ENCODE data around the gene KIRREL2. TPM values are rescaled to one million over a fixed set of nuclear protein-coding genes. Genes with fewer than 3 reads are reported as not detected.
A peak's percentile ranks its signal among the peaks of the same experiment; 100 is the strongest.

The KIRREL2 gene
- total RNA-seq, 4 donors from 2014 or later: 1.7 TPM; not detected in 3

GRCh38 chr19:35874392-35874930 is 17.8 kb downstream of the KIRREL2 start:
- H3K9me3 ChIP-seq: no peaks in the 10 kb centered on the region

DNA sequence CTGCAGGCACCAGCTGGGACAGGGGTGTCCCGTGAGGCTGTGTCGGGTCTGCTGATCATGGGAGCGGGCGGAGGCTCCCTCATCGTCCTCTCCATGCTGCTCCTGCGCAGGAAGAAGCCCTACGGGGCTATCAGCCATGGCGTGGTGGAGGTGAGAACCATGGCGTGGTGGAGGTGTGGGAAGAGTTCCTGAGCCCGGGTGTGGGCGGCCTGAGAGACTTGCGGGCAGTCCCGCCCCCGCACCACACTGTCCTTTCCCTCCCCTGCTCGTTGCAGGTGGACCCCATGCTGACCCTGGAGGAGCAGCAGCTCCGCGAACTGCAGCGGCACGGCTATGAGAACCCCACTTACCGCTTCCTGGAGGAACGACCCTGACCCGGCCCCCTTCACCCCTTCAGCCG is 22.4 kb downstream of the KIRREL2 start:
- H3K9me3 ChIP-seq: no peaks in the 10 kb centered on the region
- no peaks in the 10 kb centered on the region for H3K36me3 ChIP-seq
- no peak overlapping the region for H3K4me3 ChIP-seq
- DNase-seq: no peak
- no peak overlapping the region for H3K27ac ChIP-seq
- no peaks in the 10 kb centered on the region for H3K27me3 ChIP-seq
- no peaks in the 10 kb centered on the region for H3K4me1 ChIP-seq
- no peak for TF ChIP-seq POLR2A (IDR thresholded peaks at IDR 0.05)
- TF ChIP-seq, protein P1, sequence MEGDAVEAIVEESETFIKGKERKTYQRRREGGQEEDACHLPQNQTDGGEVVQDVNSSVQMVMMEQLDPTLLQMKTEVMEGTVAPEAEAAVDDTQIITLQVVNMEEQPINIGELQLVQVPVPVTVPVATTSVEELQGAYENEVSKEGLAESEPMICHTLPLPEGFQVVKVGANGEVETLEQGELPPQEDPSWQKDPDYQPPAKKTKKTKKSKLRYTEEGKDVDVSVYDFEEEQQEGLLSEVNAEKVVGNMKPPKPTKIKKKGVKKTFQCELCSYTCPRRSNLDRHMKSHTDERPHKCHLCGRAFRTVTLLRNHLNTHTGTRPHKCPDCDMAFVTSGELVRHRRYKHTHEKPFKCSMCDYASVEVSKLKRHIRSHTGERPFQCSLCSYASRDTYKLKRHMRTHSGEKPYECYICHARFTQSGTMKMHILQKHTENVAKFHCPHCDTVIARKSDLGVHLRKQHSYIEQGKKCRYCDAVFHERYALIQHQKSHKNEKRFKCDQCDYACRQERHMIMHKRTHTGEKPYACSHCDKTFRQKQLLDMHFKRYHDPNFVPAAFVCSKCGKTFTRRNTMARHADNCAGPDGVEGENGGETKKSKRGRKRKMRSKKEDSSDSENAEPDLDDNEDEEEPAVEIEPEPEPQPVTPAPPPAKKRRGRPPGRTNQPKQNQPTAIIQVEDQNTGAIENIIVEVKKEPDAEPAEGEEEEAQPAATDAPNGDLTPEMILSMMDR (IDR thresholded peaks at IDR 0.05): no peak

More at GRCh38 chr19:35874392-35874930, 17.8 kb downstream of the KIRREL2 start:
- Histone ChIP-seq H3K27ac (no peak overlapping the region), H3K36me3 (no peaks in the 10 kb centered on the region), H3K27me3 (no peaks in the 10 kb centered on the region), H3K4me1 (peaks cover 0 to 6% (median 5%) of the 10 kb centered on the region in 4 donors), H3K4me3 (no peak overlapping the region)
- TF ChIP-seq POLR2A (IDR thresholded peaks at IDR 0.05): no peak
- no peak for DNase-seq

GRCh38 chr19:35879770-35880317 is 23.1 kb downstream of the KIRREL2 start:
- peak; percentile 56 to 91 (median 88) for DNase-seq
- TF ChIP-seq, protein P1 (IDR thresholded peaks at IDR 0.05): no peak
- no peak for TF ChIP-seq POLR2A (IDR thresholded peaks at IDR 0.05)
- Histone ChIP-seq H3K4me3 (no peak overlapping the region), H3K36me3 (no peaks in the 10 kb centered on the region), H3K27ac (no peak overlapping the region), H3K9me3 (no peaks in the 10 kb centered on the region), H3K27me3 (no peaks in the 10 kb centered on the region), H3K4me1 (no peaks in the 10 kb centered on the region)

- H3K27me3 ChIP-seq: no peaks in the 10 kb centered on the region
- no peak for TF ChIP-seq POLR2A (IDR thresholded peaks at IDR 0.05)
- TF ChIP-seq, protein P1 (IDR thresholded peaks at IDR 0.05): peak; percentile 27 to 72 (median 61)
- DNase-seq: no peak
- no peak overlapping the region for H3K27ac ChIP-seq
- no peaks in the 10 kb centered on the region for H3K9me3 ChIP-seq
- peaks cover 0 to 2% (median 0%) of the 10 kb centered on the region in 3 donors for H3K36me3 ChIP-seq
- H3K4me3 ChIP-seq: no peak overlapping the region
- no peaks in the 10 kb centered on the region for H3K4me1 ChIP-seq
Observed at GRCh38 chr19:35882114-35882832, 25.6 kb downstream of the KIRREL2 start.

- Histone ChIP-seq H3K4me3 (no peak overlapping the region), H3K27me3 (no peaks in the 10 kb centered on the region), H3K9me3 (no peaks in the 10 kb centered on the region), H3K4me1 (no peaks in the 10 kb centered on the region), H3K36me3 (peaks cover 0 to 17% (median 0%) of the 10 kb centered on the region in 3 donors), H3K27ac (no peak overlapping the region)
- no peak for DNase-seq
- TF ChIP-seq POLR2A (IDR thresholded peaks at IDR 0.05): no peak
- TF ChIP-seq, protein P1 (IDR thresholded peaks at IDR 0.05): no peak
Observed at GRCh38 chr19:35883882-35884281, 27.2 kb downstream of the KIRREL2 start.

DNA sequence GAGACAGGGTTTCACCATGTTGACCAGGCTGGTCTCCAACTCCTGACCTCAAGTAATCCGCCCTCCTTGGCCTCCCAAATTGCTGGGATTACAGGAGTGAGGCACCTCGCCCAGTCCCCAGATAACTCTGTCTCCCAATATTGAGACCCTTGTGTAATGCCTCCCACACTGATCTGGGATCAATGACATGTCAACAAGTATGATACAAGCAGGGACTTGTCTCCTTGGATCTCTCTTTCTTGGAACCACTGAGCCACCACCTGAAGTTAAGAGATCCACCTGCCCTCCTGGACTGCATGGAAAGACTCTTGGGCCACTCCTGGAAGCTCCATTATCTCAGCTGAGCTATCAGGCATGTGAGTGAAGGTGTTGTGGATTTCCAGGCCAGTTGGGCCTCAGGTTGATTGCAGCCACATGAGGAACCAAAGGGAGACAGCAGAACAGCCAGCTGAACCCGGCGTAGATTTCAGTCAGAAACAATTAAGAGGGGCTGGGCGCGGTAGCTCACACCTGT is 28.6 kb downstream of the KIRREL2 start:
- no peak for DNase-seq
- Histone ChIP-seq H3K9me3 (no peaks in the 10 kb centered on the region), H3K27ac (no peak overlapping the region), H3K4me1 (no peaks in the 10 kb centered on the region), H3K27me3 (no peaks in the 10 kb centered on the region), H3K36me3 (peaks cover 0 to 31% (median 0%) of the 10 kb centered on the region in 3 donors), H3K4me3 (no peak overlapping the region)
- TF ChIP-seq POLR2A (IDR thresholded peaks at IDR 0.05): no peak
- TF ChIP-seq, protein P1 (IDR thresholded peaks at IDR 0.05): no peak

Data from Peyer's patch (tissue), 4 donors.